Activated T-helper 1 cell treated with anti-CD3 and anti-CD28 coated beads, Interleukin-12 subunit alpha, Interleukin-12 subunit beta, Interleukin-2, Interleukin-4 antibody, amounts not matched to agents 30 ng/mL and 10 ng/mL and 1 ng/mL, durations not matched to agents 14 hours and 24 hours and 36 hours (primary cell): ENCODE data around the gene RANBP3L. TPM values are rescaled to one million over a fixed set of nuclear protein-coding genes. Genes with fewer than 3 reads are reported as not detected.

Experiments
- DNase-seq: peaks from one replicate; pipeline ENCODE4 v3.0.0; 2021; ENCODE audit warnings: low spot score
- H3K27ac Mint-ChIP-seq: one replicate; pipeline ENCODE4 v1.8.0; 2021; ENCODE audit warnings: mild to moderate bottlenecking, mixed read lengths
- H3K27me3 Mint-ChIP-seq: one replicate; pipeline ENCODE4 v1.8.0; 2022; ENCODE audit warnings: mild to moderate bottlenecking, moderate library complexity, mixed read lengths; ENCODE audit not compliant: insufficient read depth
- H3K36me3 Mint-ChIP-seq: one replicate; pipeline ENCODE4 v1.8.0; 2021; ENCODE audit warnings: low read depth, mixed read lengths
- H3K4me1 Mint-ChIP-seq: one replicate; pipeline ENCODE4 v1.8.0; 2021; ENCODE audit warnings: low read depth, mixed read lengths
- H3K4me3 Mint-ChIP-seq: one replicate; pipeline ENCODE4 v1.8.0; 2021; ENCODE audit warnings: mild to moderate bottlenecking, moderate library complexity, mixed read lengths
- H3K9me3 Mint-ChIP-seq: one replicate; pipeline ENCODE4 v1.8.0; 2021; ENCODE audit warnings: mixed read lengths
- intact Hi-C: fragments of 100-400 bp; cut with micrococcal nuclease; formaldehyde crosslinking; loops from one replicate; pipeline ENCODE4 v1.15.1; 2024
- total RNA-seq: library from RNA; stranded (reverse); gene quantifications from 2 replicates; pipeline ENCODE4 v1.2.3, GENCODE V29; 2022

The RANBP3L gene
- total RNA-seq, 1 donor from 2014 or later, result not detected

GRCh38 chr5:36232533-36232932 lies 69.2 kb downstream of the RANBP3L start:
- intact Hi-C loops, result no loop called here

DNA sequence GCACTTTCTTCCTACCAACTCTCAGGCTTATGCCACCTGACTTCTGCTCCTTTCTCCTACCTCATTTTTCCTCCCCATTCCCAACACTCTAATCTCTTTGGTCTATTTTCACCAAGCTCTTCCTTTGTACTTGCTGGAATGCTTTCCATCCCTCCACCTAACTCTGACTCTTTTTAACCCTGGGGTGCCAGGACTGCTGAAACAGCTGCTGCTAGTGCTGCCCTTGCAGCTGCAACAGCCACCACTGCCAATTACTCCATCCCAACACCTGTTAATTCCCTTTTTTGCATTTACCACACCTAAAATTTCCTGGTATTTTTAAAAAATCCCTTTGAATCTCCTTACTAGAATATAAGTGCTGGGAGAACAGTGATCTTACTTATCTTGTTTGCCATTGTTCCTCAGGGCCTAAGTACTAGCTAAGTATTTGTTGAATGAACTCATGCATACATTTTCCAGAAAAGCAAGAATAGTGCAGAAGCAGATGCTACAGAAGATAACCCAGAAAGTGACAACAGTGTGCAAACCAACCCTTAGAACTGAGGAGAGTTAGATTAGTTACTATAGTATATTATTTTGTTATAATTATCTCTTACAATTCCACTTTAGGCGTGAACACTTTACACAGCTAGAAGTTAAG lies 71.4 kb downstream of the RANBP3L start:
- H3K4me3 Mint-ChIP-seq, result no peak overlapping the region
- DNase-seq, result no peak
- H3K36me3 Mint-ChIP-seq, result peaks cover 3% of the 10 kb centered on the region
- no peak overlapping the region for H3K27ac Mint-ChIP-seq
- H3K27me3 Mint-ChIP-seq, result no peaks in the 10 kb centered on the region
- intact Hi-C loops, result no loop called here
- no peaks in the 10 kb centered on the region for H3K4me1 Mint-ChIP-seq
- no peaks in the 10 kb centered on the region for H3K9me3 Mint-ChIP-seq

More at GRCh38 chr5:36232533-36232932, 69.2 kb downstream of the RANBP3L start:
- DNase-seq, result no peak
- H3K27ac Mint-ChIP-seq, result no peak overlapping the region
- H3K4me1 Mint-ChIP-seq, result no peaks in the 10 kb centered on the region
- no peaks in the 10 kb centered on the region for H3K27me3 Mint-ChIP-seq
- no peaks in the 10 kb centered on the region for H3K36me3 Mint-ChIP-seq
- H3K9me3 Mint-ChIP-seq, result no peaks in the 10 kb centered on the region
- no peak overlapping the region for H3K4me3 Mint-ChIP-seq

- no peaks in the 10 kb centered on the region for H3K9me3 Mint-ChIP-seq
- intact Hi-C loops, result no loop called here
- H3K27ac Mint-ChIP-seq, result no peak overlapping the region
- H3K4me1 Mint-ChIP-seq, result no peaks in the 10 kb centered on the region
- DNase-seq, result no peak
- H3K4me3 Mint-ChIP-seq, result no peak overlapping the region
- no peaks in the 10 kb centered on the region for H3K27me3 Mint-ChIP-seq
- peaks cover 7% of the 10 kb centered on the region for H3K36me3 Mint-ChIP-seq
Measured at GRCh38 chr5:36228505-36228904, 73.2 kb downstream of the RANBP3L start.

DNA sequence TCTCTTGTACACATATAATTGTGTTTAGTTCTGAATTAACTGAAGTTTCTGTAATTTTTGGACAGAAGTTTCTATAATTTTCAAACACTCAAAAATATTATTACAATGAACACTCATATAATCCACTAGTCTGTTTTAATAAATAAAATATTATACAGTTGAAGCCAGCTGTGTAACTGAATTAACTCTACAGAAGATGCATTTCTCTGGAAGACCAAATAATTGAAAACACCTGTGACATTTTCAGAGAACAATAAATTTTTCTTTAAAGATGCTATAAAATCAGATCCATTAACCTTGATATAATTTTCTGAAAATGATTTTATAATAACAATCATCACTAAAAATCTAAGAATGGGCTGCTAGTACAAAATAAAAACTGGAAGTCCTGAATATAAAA lies 74.7 kb downstream of the RANBP3L start:
- Mint-ChIP-seq H3K27me3 (no peaks in the 10 kb centered on the region), H3K4me3 (no peak overlapping the region), H3K27ac (no peak overlapping the region), H3K9me3 (no peaks in the 10 kb centered on the region), H3K4me1 (no peaks in the 10 kb centered on the region), H3K36me3 (peaks cover 7% of the 10 kb centered on the region)
- DNase-seq, result no peak
- intact Hi-C loops, result no loop called here

GRCh38 chr5:36222620-36223019 lies 79.1 kb downstream of the RANBP3L start:
- intact Hi-C loops, result no loop called here
- peaks cover 15% of the 10 kb centered on the region for H3K36me3 Mint-ChIP-seq
- no peak for DNase-seq
- no peak overlapping the region for H3K4me3 Mint-ChIP-seq
- no peaks in the 10 kb centered on the region for H3K27me3 Mint-ChIP-seq
- no peak overlapping the region for H3K27ac Mint-ChIP-seq
- no peaks in the 10 kb centered on the region for H3K4me1 Mint-ChIP-seq
- H3K9me3 Mint-ChIP-seq, result no peaks in the 10 kb centered on the region

DNA sequence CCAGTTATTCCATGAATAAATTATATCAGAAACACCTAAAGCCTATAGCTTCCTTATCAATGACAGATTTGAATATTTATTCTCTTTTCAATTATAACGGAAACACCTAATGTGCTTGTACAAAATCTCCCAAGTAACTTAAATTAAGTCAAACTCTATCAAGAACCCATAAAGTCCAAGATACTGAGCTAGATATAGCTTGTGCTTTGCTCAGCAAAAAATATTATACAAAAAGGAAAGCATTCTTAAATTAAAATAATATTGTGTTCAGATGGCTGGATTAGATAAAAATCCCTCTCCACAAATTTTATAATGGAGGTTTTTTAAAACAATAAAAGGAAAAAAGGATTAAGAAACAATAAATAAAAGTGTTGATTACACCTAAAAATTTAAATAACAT lies 83.7 kb downstream of the RANBP3L start:
- Mint-ChIP-seq H3K4me1 (no peaks in the 10 kb centered on the region), H3K27ac (no peak overlapping the region), H3K4me3 (no peak overlapping the region), H3K36me3 (peaks cover 17% of the 10 kb centered on the region), H3K9me3 (no peaks in the 10 kb centered on the region), H3K27me3 (no peaks in the 10 kb centered on the region)
- intact Hi-C loops, result no loop called here
- DNase-seq, result no peak

DNA sequence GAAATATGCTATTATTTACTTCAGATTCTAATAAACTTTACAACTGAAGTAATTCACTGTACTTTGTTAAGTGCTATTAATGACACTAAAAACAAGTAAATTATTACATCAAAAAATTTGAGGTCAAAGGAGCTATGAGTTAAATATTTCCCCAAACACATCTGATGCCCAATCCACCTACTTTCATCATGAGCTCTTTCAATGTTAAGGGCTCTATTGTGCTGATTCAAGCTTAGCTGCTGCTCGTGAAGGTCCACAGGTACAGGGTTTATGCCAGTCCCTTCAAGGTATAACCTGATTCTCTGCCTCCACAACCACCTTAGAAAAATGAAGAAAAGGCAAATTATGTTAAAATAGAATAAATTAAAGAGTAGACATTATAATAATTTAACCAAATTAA lies 84.1 kb downstream of the RANBP3L start:
- Mint-ChIP-seq H3K27ac (no peak overlapping the region), H3K36me3 (peaks cover 18% of the 10 kb centered on the region), H3K9me3 (no peaks in the 10 kb centered on the region), H3K4me1 (no peaks in the 10 kb centered on the region), H3K27me3 (no peaks in the 10 kb centered on the region), H3K4me3 (no peak overlapping the region)
- no peak for DNase-seq
- intact Hi-C loops, result no loop called here

- Mint-ChIP-seq H3K27me3 (no peaks in the 10 kb centered on the region), H3K9me3 (no peaks in the 10 kb centered on the region), H3K4me1 (no peaks in the 10 kb centered on the region), H3K4me3 (no peak overlapping the region), H3K36me3 (peaks cover 18% of the 10 kb centered on the region), H3K27ac (no peak overlapping the region)
- intact Hi-C loops, result no loop called here
- no peak for DNase-seq
Measured at GRCh38 chr5:36215910-36216309, 85.8 kb downstream of the RANBP3L start.

GRCh38 chr5:36214436-36214835 lies 87.3 kb downstream of the RANBP3L start:
- Mint-ChIP-seq H3K27me3 (no peaks in the 10 kb centered on the region), H3K9me3 (no peaks in the 10 kb centered on the region), H3K4me3 (no peak overlapping the region), H3K4me1 (no peaks in the 10 kb centered on the region), H3K36me3 (peaks cover 15% of the 10 kb centered on the region), H3K27ac (no peak overlapping the region)
- intact Hi-C loops, result no loop called here
- DNase-seq, result no peak

GRCh38 chr5:36209664-36210063 lies 92.0 kb downstream of the RANBP3L start:
- Mint-ChIP-seq H3K4me3 (no peak overlapping the region), H3K36me3 (peaks cover 15% of the 10 kb centered on the region)

DNA sequence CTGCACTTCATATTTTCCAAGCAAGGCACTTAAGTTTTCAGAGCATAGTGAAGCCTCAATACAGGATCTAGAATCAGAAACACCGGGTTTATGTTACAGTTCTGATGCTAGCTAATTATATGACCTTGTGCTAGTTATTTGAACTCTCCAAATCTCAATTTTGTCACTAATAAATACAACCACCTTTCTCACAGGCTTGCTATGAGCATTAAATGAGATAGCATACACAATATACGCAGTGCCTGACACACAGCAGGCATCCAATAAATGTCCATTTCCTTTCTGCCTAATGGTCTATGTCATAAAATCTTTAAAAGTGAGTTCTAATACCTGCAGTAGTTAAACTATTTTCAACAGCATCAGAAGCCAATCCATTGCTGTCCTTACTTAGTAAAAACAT lies 92.9 kb downstream of the RANBP3L start:
- intact Hi-C loops, result no loop called here
- no peak for DNase-seq
- Mint-ChIP-seq H3K36me3 (peaks cover 15% of the 10 kb centered on the region), H3K27me3 (no peaks in the 10 kb centered on the region), H3K27ac (no peak overlapping the region), H3K4me3 (no peak overlapping the region), H3K9me3 (no peaks in the 10 kb centered on the region), H3K4me1 (no peaks in the 10 kb centered on the region)

More at GRCh38 chr5:36209664-36210063, 92.0 kb downstream of the RANBP3L start:
- H3K4me1 Mint-ChIP-seq, result no peaks in the 10 kb centered on the region
- DNase-seq, result no peak
- H3K9me3 Mint-ChIP-seq, result no peaks in the 10 kb centered on the region
- no peak overlapping the region for H3K27ac Mint-ChIP-seq
- intact Hi-C loops, result no loop called here
- H3K27me3 Mint-ChIP-seq, result no peaks in the 10 kb centered on the region

- Mint-ChIP-seq H3K27me3 (no peaks in the 10 kb centered on the region), H3K9me3 (no peaks in the 10 kb centered on the region), H3K4me3 (no peak overlapping the region), H3K4me1 (no peaks in the 10 kb centered on the region), H3K27ac (no peak overlapping the region), H3K36me3 (peaks cover 12% of the 10 kb centered on the region)
- DNase-seq, result no peak
- intact Hi-C loops, result no loop called here
Measured at GRCh38 chr5:36206913-36207312, 94.8 kb downstream of the RANBP3L start.

GRCh38 chr5:36205329-36205728 lies 96.4 kb downstream of the RANBP3L start:
- Mint-ChIP-seq H3K27ac (no peak overlapping the region), H3K27me3 (no peaks in the 10 kb centered on the region), H3K4me1 (no peaks in the 10 kb centered on the region), H3K4me3 (no peak overlapping the region), H3K9me3 (no peaks in the 10 kb centered on the region), H3K36me3 (peaks cover 13% of the 10 kb centered on the region)
- DNase-seq, result no peak
- intact Hi-C loops, result no loop called here

- Mint-ChIP-seq H3K36me3 (peaks cover 18% of the 10 kb centered on the region), H3K27ac (no peak overlapping the region), H3K27me3 (no peaks in the 10 kb centered on the region), H3K9me3 (no peaks in the 10 kb centered on the region), H3K4me3 (no peak overlapping the region), H3K4me1 (no peaks in the 10 kb centered on the region)
- intact Hi-C loops, result no loop called here
- no peak for DNase-seq
Measured at GRCh38 chr5:36202521-36202961, 99.2 kb downstream of the RANBP3L start.
